ENCODE measurements around the gene MYOC. TPM values are rescaled to one million over a fixed set of nuclear protein-coding genes. Genes with fewer than 3 reads are reported as not detected.
"Not testable (repeated sequence)": the region's sequence is repeated elsewhere in the genome, so short reads cannot be mapped to it uniquely, and the experiment has no call there.

The MYOC gene
- total RNA-seq, 2 donors from 2014 or later = 2.8 to 4.4 TPM

DNA sequence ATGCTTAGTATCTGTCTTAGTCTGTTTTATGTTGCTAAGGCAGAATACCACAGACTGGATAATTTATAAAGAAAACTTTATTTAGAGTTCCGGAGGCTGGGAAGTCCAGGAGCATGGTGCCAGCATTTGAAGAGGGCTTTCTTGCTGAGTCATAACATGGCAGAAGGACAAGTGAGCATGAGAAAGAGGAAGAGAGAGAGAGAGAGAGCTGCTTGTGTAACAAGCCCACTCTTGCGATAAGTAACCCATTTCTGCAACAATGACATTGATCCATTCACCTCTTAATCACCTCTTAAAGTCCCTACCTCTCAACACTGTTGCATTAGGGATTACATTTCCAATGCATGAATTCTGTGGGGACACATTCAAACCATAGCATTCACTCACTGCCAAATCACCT lies 42.1 kb downstream of the MYOC start:
- no peak overlapping the region for H3K4me3 ChIP-seq
- TF ChIP-seq, protein P1, sequence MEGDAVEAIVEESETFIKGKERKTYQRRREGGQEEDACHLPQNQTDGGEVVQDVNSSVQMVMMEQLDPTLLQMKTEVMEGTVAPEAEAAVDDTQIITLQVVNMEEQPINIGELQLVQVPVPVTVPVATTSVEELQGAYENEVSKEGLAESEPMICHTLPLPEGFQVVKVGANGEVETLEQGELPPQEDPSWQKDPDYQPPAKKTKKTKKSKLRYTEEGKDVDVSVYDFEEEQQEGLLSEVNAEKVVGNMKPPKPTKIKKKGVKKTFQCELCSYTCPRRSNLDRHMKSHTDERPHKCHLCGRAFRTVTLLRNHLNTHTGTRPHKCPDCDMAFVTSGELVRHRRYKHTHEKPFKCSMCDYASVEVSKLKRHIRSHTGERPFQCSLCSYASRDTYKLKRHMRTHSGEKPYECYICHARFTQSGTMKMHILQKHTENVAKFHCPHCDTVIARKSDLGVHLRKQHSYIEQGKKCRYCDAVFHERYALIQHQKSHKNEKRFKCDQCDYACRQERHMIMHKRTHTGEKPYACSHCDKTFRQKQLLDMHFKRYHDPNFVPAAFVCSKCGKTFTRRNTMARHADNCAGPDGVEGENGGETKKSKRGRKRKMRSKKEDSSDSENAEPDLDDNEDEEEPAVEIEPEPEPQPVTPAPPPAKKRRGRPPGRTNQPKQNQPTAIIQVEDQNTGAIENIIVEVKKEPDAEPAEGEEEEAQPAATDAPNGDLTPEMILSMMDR (IDR thresholded peaks at IDR 0.05) = no peak
- no peak for DNase-seq (ENCODE audit: low spot score)
- no peaks in the 10 kb centered on the region for H3K27me3 ChIP-seq
- no peaks in the 10 kb centered on the region for H3K4me1 ChIP-seq
- H3K27ac ChIP-seq = no peak overlapping the region
- H3K36me3 ChIP-seq = no peaks in the 10 kb centered on the region
- H3K9me3 ChIP-seq = no peaks in the 10 kb centered on the region

DNA sequence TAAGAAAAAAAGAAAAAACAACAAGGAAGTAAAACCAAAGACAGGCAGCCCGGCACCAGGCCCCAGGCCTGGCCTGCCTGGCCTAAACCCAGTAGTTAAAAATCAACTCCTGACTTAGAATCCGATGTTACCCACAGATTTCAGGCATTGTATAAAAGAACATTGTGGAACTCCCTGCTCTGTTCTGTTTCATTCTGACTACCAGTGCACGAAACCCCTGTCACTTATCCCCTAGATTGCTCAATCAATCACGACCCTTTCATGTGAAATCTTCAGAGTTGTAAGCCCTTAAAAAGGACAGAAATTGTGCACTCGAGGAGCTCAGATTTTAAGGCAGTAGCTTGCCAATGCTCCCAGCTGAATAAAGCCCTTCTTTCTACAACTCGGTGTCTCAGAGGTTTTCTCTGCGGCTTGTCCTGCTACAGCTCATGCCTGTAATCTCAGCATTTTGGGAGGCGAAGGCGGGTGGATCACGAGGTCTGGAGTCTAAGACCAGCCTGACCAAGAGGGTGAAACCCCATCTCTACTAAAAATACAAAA lies 46.0 kb downstream of the MYOC start:
- Histone ChIP-seq H3K9me3 (no peaks in the 10 kb centered on the region), H3K36me3 (no peaks in the 10 kb centered on the region), H3K4me3 (no peak overlapping the region), H3K27me3 (no peaks in the 10 kb centered on the region), H3K4me1 (no peaks in the 10 kb centered on the region), H3K27ac (no peak overlapping the region)
- TF ChIP-seq, protein P1 (IDR thresholded peaks at IDR 0.05) = no peak
- DNase-seq (ENCODE audit: low spot score) = no peak

DNA sequence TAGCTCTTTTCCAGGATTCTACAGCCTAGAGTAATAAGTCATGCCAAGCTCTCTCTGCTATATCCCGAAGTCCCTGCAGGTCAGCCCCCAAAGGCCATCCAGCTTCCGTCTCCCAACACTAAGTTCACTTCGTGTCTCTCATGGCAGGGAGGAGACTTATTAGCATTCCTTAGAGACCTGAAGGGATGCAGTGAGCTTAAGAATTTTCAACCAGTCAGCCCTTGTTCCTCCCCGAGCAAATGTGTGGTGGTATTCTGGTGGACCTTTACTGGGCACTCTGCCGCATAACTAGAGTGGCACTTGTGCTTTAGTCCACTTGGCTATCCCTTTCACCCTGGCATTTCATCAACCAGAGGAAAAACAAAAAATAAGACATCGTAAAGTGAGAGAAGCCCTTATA lies 49.4 kb downstream of the MYOC start:
- H3K27me3 ChIP-seq; H3K4me1 ChIP-seq; DNase-seq (ENCODE audit: low spot score); H3K4me3 ChIP-seq; H3K36me3 ChIP-seq; H3K27ac ChIP-seq; H3K9me3 ChIP-seq: not testable (repeated sequence)

DNA sequence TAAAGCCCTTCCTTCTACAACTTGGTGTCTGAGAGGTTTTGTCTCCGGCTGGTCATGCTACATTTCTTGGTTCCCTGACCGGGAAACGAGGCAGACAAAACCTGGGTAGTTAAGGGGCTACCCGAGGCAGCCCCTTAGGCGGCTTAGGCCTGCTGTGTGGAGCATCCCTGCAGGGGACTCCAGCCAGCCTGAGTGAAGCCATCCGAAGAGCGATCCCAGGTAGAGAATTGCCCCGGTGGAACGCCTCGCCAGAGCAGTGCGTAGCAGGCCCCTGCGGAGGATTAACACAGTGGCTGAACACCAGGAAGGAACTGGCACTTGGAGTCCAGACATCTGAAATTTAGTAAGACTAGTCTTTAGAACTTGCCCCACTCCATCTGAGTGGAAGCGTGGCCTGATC lies 51.6 kb downstream of the MYOC start:
- TF ChIP-seq, protein P1 (IDR thresholded peaks at IDR 0.05) = no peak
- Histone ChIP-seq H3K27ac (no peak overlapping the region), H3K9me3 (no peaks in the 10 kb centered on the region), H3K36me3 (no peaks in the 10 kb centered on the region), H3K27me3 (no peaks in the 10 kb centered on the region), H3K4me3 (no peak overlapping the region), H3K4me1 (no peaks in the 10 kb centered on the region)
- no peak for DNase-seq (ENCODE audit: low spot score)

DNA sequence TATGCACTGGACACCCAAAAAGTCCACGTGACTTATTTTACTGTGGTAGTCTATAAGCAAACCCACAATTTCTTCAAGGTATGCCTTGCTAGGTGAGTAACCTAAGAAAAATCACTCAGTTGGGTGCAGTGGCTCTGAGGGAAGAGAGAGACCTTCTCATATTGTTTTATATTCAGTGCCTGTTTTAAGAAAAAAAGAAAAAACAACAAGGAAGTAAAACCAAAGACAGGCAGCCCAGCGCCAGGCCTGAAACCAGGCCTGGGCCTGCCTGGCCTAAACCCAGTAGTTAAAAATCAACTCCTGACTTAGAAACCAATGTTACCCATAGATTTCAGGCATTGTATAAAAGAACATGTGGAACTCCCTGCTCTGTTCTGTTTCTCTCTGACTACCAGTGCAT lies 52.2 kb downstream of the MYOC start:
- not testable (repeated sequence) for H3K36me3 ChIP-seq; H3K4me1 ChIP-seq; DNase-seq (ENCODE audit: low spot score); H3K27ac ChIP-seq; H3K9me3 ChIP-seq; H3K27me3 ChIP-seq; H3K4me3 ChIP-seq

DNA sequence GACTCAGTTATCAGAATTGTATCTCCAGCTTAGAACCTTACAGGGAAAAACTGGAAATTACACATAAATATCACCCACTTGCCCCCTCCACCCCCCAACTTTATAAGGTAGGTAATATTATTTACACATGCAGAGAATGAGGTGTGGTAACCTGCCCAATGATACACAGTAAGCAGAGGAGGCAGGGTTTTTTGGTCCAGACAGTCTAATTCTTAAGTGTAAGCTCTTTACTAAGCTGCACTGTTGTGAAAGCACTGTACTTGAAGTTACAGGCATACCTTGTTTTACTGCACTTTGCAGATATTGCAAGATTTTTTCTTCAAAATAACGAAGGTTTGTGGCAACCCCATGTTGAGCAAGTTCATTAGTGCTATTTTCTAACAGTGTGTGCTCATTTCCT lies 55.3 kb downstream of the MYOC start:
- Histone ChIP-seq H3K27me3 (no peaks in the 10 kb centered on the region), H3K36me3 (peaks cover 10% of the 10 kb centered on the region), H3K27ac (no peak overlapping the region), H3K4me1 (no peaks in the 10 kb centered on the region), H3K4me3 (no peak overlapping the region), H3K9me3 (no peaks in the 10 kb centered on the region)
- DNase-seq (ENCODE audit: low spot score) = no peak
- TF ChIP-seq, protein P1 (IDR thresholded peaks at IDR 0.05) = no peak

DNA sequence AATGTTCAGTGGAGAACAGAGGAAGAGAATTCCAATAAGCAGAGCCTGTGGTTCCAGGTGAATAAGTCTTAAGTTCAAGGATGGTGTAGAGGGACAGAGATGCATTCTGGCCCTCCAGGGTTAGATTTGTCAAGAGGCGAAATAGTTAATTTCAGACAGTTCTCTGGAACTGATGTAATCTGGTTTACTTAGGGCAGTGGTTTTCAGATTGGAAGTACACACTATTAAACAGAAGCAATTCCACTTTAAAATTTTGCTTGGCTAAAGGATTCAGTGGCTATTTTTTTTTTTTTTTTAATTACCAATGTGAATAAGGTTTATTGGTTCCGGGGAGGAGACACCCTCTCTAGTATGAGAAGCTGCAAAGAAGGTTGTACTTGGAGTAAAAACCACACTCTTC lies 55.8 kb downstream of the MYOC start:
- no peak for DNase-seq (ENCODE audit: low spot score)
- Histone ChIP-seq H3K27me3 (no peaks in the 10 kb centered on the region), H3K9me3 (no peaks in the 10 kb centered on the region), H3K36me3 (peaks cover 15% of the 10 kb centered on the region), H3K27ac (no peak overlapping the region), H3K4me1 (no peaks in the 10 kb centered on the region), H3K4me3 (no peak overlapping the region)
- TF ChIP-seq, protein P1 (IDR thresholded peaks at IDR 0.05) = no peak

Data from right atrium auricular region (tissue), 2 donors.